ENCODE data around the gene SOWAHA. TPM values are rescaled to one million over a fixed set of nuclear protein-coding genes. Genes with fewer than 3 reads are reported as not detected.

SOWAHA gene
- polyA plus RNA-seq, 1 donor from 2014 or later = 23.4 TPM

- no peaks in the 10 kb centered on the region for H3K79me2 ChIP-seq (replicated peaks; ENCODE audit: insufficient read depth, low read length)
- no peaks in the 10 kb centered on the region for H3K9me3 ChIP-seq (ENCODE audit: low read length)
- no peak overlapping the region for H3K4me2 ChIP-seq (ENCODE audit: low read length)
- no peak overlapping the region for H2AFZ ChIP-seq (ENCODE audit: low read depth, low read length)
- no peak overlapping the region for H3K27ac ChIP-seq (ENCODE audit: low read length)
- H4K20me1 ChIP-seq (ENCODE audit: insufficient read depth) = no peaks in the 10 kb centered on the region
- no peak overlapping the region for H3K4me3 ChIP-seq (ENCODE audit: low read length)
- H3K9me2 ChIP-seq (ENCODE audit: insufficient read depth, low read length) = no peaks in the 10 kb centered on the region
- no peaks in the 10 kb centered on the region for H3K27me3 ChIP-seq (ENCODE audit: insufficient read depth, low read depth, low read length)
- no peak overlapping the region for H3K9ac ChIP-seq (ENCODE audit: low read length)
- no peaks in the 10 kb centered on the region for H3K36me3 ChIP-seq (ENCODE audit: insufficient read depth, low read length)
- no peaks in the 10 kb centered on the region for H3F3A ChIP-seq (ENCODE audit: insufficient read depth, low read length, poor library complexity, severe bottlenecking)
- TF ChIP-seq SMC3 (conservative IDR thresholded peaks at IDR 0.05; ENCODE audit: poor library complexity) (no peak), EZH2 (IDR thresholded peaks at IDR 0.05; ENCODE audit: borderline replicate concordance, insufficient read depth, low read length, poor library complexity, severe bottlenecking) (no peak), POLR2AphosphoS5 (IDR thresholded peaks at IDR 0.05) (no peak), EP300 (conservative IDR thresholded peaks at IDR 0.05; ENCODE audit: poor library complexity, severe bottlenecking) (no peak), MXI1 (conservative IDR thresholded peaks at IDR 0.05; ENCODE audit: poor library complexity, severe bottlenecking) (no peak), TAF1 (IDR thresholded peaks at IDR 0.05; ENCODE audit: low read depth) (no peak), RAD21 (conservative IDR thresholded peaks at IDR 0.05) (no peak)
- TF ChIP-seq, protein P1, sequence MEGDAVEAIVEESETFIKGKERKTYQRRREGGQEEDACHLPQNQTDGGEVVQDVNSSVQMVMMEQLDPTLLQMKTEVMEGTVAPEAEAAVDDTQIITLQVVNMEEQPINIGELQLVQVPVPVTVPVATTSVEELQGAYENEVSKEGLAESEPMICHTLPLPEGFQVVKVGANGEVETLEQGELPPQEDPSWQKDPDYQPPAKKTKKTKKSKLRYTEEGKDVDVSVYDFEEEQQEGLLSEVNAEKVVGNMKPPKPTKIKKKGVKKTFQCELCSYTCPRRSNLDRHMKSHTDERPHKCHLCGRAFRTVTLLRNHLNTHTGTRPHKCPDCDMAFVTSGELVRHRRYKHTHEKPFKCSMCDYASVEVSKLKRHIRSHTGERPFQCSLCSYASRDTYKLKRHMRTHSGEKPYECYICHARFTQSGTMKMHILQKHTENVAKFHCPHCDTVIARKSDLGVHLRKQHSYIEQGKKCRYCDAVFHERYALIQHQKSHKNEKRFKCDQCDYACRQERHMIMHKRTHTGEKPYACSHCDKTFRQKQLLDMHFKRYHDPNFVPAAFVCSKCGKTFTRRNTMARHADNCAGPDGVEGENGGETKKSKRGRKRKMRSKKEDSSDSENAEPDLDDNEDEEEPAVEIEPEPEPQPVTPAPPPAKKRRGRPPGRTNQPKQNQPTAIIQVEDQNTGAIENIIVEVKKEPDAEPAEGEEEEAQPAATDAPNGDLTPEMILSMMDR (IDR thresholded peaks at IDR 0.05; ENCODE audit: poor library complexity, severe bottlenecking) = no peak
- TF ChIP-seq, protein P2, sequence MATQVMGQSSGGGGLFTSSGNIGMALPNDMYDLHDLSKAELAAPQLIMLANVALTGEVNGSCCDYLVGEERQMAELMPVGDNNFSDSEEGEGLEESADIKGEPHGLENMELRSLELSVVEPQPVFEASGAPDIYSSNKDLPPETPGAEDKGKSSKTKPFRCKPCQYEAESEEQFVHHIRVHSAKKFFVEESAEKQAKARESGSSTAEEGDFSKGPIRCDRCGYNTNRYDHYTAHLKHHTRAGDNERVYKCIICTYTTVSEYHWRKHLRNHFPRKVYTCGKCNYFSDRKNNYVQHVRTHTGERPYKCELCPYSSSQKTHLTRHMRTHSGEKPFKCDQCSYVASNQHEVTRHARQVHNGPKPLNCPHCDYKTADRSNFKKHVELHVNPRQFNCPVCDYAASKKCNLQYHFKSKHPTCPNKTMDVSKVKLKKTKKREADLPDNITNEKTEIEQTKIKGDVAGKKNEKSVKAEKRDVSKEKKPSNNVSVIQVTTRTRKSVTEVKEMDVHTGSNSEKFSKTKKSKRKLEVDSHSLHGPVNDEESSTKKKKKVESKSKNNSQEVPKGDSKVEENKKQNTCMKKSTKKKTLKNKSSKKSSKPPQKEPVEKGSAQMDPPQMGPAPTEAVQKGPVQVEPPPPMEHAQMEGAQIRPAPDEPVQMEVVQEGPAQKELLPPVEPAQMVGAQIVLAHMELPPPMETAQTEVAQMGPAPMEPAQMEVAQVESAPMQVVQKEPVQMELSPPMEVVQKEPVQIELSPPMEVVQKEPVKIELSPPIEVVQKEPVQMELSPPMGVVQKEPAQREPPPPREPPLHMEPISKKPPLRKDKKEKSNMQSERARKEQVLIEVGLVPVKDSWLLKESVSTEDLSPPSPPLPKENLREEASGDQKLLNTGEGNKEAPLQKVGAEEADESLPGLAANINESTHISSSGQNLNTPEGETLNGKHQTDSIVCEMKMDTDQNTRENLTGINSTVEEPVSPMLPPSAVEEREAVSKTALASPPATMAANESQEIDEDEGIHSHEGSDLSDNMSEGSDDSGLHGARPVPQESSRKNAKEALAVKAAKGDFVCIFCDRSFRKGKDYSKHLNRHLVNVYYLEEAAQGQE (IDR thresholded peaks at IDR 0.05; ENCODE audit: borderline replicate concordance) = no peak
Observed at GRCh38 chr5:132841305-132841704, 28.2 kb downstream of the SOWAHA start.

- H2AFZ ChIP-seq (ENCODE audit: low read depth, low read length) = no peak overlapping the region
- no peak overlapping the region for H3K4me2 ChIP-seq (ENCODE audit: low read length)
- no peaks in the 10 kb centered on the region for H4K20me1 ChIP-seq (ENCODE audit: insufficient read depth)
- TF ChIP-seq MXI1 (conservative IDR thresholded peaks at IDR 0.05; ENCODE audit: poor library complexity, severe bottlenecking) (no peak), RAD21 (conservative IDR thresholded peaks at IDR 0.05) (no peak), EP300 (conservative IDR thresholded peaks at IDR 0.05; ENCODE audit: poor library complexity, severe bottlenecking) (no peak), SMC3 (conservative IDR thresholded peaks at IDR 0.05; ENCODE audit: poor library complexity) (no peak), EZH2 (IDR thresholded peaks at IDR 0.05; ENCODE audit: borderline replicate concordance, insufficient read depth, low read length, poor library complexity, severe bottlenecking) (no peak), TAF1 (IDR thresholded peaks at IDR 0.05; ENCODE audit: low read depth) (no peak), POLR2AphosphoS5 (IDR thresholded peaks at IDR 0.05) (no peak)
- TF ChIP-seq, protein P2 (IDR thresholded peaks at IDR 0.05; ENCODE audit: borderline replicate concordance) = no peak
- TF ChIP-seq, protein P1 (IDR thresholded peaks at IDR 0.05; ENCODE audit: poor library complexity, severe bottlenecking) = no peak
- H3K9ac ChIP-seq (ENCODE audit: low read length) = no peak overlapping the region
- H3K36me3 ChIP-seq (ENCODE audit: insufficient read depth, low read length) = no peaks in the 10 kb centered on the region
- no peaks in the 10 kb centered on the region for H3K27me3 ChIP-seq (ENCODE audit: insufficient read depth, low read depth, low read length)
- no peaks in the 10 kb centered on the region for H3K9me2 ChIP-seq (ENCODE audit: insufficient read depth, low read length)
- H3K4me3 ChIP-seq (ENCODE audit: low read length) = no peak overlapping the region
- no peaks in the 10 kb centered on the region for H3K79me2 ChIP-seq (replicated peaks; ENCODE audit: insufficient read depth, low read length)
- H3F3A ChIP-seq (ENCODE audit: insufficient read depth, low read length, poor library complexity, severe bottlenecking) = no peaks in the 10 kb centered on the region
- H3K27ac ChIP-seq (ENCODE audit: low read length) = no peak overlapping the region
- no peaks in the 10 kb centered on the region for H3K9me3 ChIP-seq (ENCODE audit: low read length)
Observed at GRCh38 chr5:132848270-132848669, 35.2 kb downstream of the SOWAHA start.

Measured in neural cell (in vitro differentiated cells).